Measurements from ENCODE around the gene AHNAK.

Gene AHNAK

DNA sequence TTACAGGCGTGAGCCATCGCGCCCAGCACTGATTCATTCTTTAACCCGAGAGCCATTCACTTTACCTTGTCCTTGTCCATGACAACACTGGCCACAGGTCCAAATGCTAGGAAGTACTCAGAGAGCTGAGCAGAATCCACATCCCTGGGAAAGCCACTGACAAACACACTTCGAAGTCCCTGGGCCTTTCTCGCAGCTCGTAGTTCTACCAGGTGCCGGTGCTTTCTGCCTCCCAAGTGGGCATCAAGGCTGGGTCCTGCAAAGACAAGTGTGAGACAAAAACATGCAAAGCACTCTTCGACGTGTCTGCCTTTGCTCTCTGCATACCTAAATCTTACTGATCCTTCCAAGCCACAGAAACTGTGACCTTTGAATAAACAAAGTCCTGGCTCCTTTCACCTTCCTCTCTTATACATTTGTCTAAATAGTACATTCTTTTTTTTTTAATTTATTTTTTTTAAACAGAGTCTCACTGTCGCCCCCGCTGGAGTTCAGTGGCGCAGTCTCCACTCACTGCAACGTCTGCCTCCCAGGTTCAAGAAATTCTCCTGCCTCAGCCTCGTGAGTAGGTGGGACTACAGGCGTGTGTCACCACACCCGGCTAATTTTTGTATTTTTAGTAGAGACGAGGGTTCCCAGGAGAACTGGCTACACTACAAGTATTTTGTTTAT is 42.5 kb upstream of the AHNAK start:
- TF ChIP-seq EP300 (IDR thresholded peaks at IDR 0.05; ENCODE audit: borderline replicate concordance) (no peak), CREB1 (IDR thresholded peaks at IDR 0.05; ENCODE audit: low read depth) (no peak), NFIC (IDR thresholded peaks at IDR 0.05) (no peak), TAF1 (IDR thresholded peaks at IDR 0.05; ENCODE audit: low read depth) (no peak)
- TF ChIP-seq, protein P1, sequence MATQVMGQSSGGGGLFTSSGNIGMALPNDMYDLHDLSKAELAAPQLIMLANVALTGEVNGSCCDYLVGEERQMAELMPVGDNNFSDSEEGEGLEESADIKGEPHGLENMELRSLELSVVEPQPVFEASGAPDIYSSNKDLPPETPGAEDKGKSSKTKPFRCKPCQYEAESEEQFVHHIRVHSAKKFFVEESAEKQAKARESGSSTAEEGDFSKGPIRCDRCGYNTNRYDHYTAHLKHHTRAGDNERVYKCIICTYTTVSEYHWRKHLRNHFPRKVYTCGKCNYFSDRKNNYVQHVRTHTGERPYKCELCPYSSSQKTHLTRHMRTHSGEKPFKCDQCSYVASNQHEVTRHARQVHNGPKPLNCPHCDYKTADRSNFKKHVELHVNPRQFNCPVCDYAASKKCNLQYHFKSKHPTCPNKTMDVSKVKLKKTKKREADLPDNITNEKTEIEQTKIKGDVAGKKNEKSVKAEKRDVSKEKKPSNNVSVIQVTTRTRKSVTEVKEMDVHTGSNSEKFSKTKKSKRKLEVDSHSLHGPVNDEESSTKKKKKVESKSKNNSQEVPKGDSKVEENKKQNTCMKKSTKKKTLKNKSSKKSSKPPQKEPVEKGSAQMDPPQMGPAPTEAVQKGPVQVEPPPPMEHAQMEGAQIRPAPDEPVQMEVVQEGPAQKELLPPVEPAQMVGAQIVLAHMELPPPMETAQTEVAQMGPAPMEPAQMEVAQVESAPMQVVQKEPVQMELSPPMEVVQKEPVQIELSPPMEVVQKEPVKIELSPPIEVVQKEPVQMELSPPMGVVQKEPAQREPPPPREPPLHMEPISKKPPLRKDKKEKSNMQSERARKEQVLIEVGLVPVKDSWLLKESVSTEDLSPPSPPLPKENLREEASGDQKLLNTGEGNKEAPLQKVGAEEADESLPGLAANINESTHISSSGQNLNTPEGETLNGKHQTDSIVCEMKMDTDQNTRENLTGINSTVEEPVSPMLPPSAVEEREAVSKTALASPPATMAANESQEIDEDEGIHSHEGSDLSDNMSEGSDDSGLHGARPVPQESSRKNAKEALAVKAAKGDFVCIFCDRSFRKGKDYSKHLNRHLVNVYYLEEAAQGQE (IDR thresholded peaks at IDR 0.05; ENCODE audit: low read depth): no peak
- TF ChIP-seq, protein P2, sequence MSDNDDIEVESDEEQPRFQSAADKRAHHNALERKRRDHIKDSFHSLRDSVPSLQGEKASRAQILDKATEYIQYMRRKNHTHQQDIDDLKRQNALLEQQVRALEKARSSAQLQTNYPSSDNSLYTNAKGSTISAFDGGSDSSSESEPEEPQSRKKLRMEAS (IDR thresholded peaks at IDR 0.05): no peak

GRCh38 chr11:62585356-62585755 is 38.8 kb upstream of the AHNAK start:
- TF ChIP-seq, protein P3, sequence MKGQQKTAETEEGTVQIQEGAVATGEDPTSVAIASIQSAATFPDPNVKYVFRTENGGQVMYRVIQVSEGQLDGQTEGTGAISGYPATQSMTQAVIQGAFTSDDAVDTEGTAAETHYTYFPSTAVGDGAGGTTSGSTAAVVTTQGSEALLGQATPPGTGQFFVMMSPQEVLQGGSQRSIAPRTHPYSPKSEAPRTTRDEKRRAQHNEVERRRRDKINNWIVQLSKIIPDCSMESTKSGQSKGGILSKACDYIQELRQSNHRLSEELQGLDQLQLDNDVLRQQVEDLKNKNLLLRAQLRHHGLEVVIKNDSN (IDR thresholded peaks at IDR 0.05): 0 out of 2 replicates have a peak, but pooled peaks have one; percentile 29

DNA sequence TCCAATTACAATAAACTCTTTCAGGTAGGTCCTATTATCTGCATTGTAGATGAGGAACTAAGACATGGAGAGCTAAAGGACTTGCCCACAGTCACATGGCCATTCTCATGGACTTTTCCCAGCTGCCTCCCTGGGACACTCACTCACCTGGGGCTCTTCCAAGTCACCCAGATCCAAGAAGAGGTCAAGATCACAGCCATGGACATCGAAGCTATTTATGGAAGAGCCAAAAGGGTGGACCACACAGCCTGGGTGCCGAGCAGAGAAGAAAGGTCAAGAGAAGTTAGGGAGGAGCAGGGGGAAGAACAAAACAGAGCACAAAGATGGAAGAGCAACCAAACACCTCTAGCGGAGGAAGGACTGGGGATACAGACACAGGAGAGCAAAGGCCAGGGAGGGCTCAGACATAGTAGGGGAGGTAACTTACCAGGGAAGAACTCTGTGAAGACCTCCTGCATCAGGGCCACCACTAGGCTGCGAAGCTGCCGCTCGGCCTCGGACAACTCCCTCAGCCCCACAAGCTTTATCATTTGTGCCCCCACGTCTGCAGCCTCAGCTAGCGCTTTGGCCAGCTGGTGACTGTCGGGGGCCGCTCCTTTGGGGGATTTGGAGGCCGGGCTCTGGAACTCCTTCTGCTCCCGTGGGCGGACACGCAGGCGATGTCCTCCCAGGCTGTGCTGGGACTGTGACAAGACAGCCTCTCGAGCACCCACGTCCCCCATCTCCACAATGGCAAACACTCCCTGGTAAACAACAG is 34.5 kb upstream of the AHNAK start:
- no peak for TF ChIP-seq CEBPB (IDR thresholded peaks at IDR 0.05)
- TF ChIP-seq, protein P1 (IDR thresholded peaks at IDR 0.05; ENCODE audit: low read depth): no peak
- no peak for TF ChIP-seq EGR1 (IDR thresholded peaks at IDR 0.05)
- no peak for TF ChIP-seq RAD21 (IDR thresholded peaks at IDR 0.05; ENCODE audit: low read depth)
- TF ChIP-seq, protein P2 (IDR thresholded peaks at IDR 0.05): no peak
- no peak for TF ChIP-seq YY1 (IDR thresholded peaks at IDR 0.05; ENCODE audit: low read depth)
- no peak for TF ChIP-seq TAF1 (IDR thresholded peaks at IDR 0.05; ENCODE audit: low read depth)
- no peak for TF ChIP-seq TEAD4 (IDR thresholded peaks at IDR 0.05)

DNA sequence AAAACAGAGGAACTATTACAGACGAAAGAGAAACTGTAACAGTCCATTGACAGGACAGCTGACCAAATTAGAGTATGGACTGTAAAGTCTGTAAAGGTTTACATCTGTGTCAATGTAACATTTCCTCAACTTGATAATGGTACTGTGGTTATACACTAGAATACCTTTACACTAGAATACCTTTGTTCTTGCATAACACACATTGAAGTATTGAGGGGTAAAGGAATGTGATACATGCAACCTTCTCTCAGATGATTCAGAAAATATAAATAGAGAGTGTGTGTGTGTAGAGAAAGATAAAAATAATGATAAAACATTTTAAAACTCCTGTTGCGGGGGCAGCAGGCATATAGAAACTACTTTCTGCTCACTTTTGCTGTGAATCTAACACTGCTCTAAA is 32.6 kb upstream of the AHNAK start:
- no peak for TF ChIP-seq FOXM1 (IDR thresholded peaks at IDR 0.05; ENCODE audit: borderline replicate concordance, low read depth)
- TF ChIP-seq, protein P1 (IDR thresholded peaks at IDR 0.05; ENCODE audit: low read depth): no peak
- no peak for TF ChIP-seq CREB1 (IDR thresholded peaks at IDR 0.05; ENCODE audit: low read depth)
- TF ChIP-seq TAF1 (IDR thresholded peaks at IDR 0.05; ENCODE audit: low read depth): no peak
- no peak for TF ChIP-seq TCF12 (IDR thresholded peaks at IDR 0.05; ENCODE audit: low read depth)
- TF ChIP-seq YY1 (IDR thresholded peaks at IDR 0.05; ENCODE audit: low read depth): no peak
- TF ChIP-seq, protein P2 (IDR thresholded peaks at IDR 0.05): no peak
- TF ChIP-seq, protein P3 (IDR thresholded peaks at IDR 0.05): no peak
- no peak for TF ChIP-seq ZBTB7A (IDR thresholded peaks at IDR 0.05; ENCODE audit: low read depth)
- no peak for TF ChIP-seq EP300 (IDR thresholded peaks at IDR 0.05; ENCODE audit: borderline replicate concordance)
- TF ChIP-seq TEAD4 (IDR thresholded peaks at IDR 0.05): no peak
- TF ChIP-seq RAD21 (IDR thresholded peaks at IDR 0.05; ENCODE audit: low read depth): no peak
- no peak for TF ChIP-seq NFIC (IDR thresholded peaks at IDR 0.05)
- TF ChIP-seq CEBPB (IDR thresholded peaks at IDR 0.05): no peak
- no peak for TF ChIP-seq EGR1 (IDR thresholded peaks at IDR 0.05)

Measured in Ishikawa (cell line).